K562 (cell line): ENCODE data around the gene OR8G5. TPM values are rescaled to one million over a fixed set of nuclear protein-coding genes. Genes with fewer than 3 reads are reported as not detected.
A peak's percentile ranks its signal among the peaks of the same experiment; 100 is the strongest.

ENCODE experiments used
- AFF4 ChIP-seq: sonication (generic); formaldehyde crosslinking; IDR thresholded peaks from 2 replicates; pipeline ENCODE4 v1.8.0; 2023; ENCODE audit warnings: mild to moderate bottlenecking, missing genetic modification reagents
- ATF4 ChIP-seq: fragments of 450-650 bp; formaldehyde crosslinking; IDR thresholded peaks from 2 replicates; pipeline ENCODE4 v1.4.0; 2022; ENCODE audit warnings: mild to moderate bottlenecking, moderate library complexity
- BRD9 ChIP-seq: fragments of 450-650 bp; IDR thresholded peaks from 2 replicates; pipeline ENCODE4 v1.6.1; 2018; ENCODE audit warnings: low read depth; ENCODE audit not compliant: partially characterized antibody
- CXXC5 ChIP-seq: fragments of 250-450 bp; sonication (Bioruptor Pico); IDR thresholded peaks from 2 replicates; pipeline ENCODE4 v1.8.0; 2022; ENCODE audit warnings: inconsistent platforms, mild to moderate bottlenecking, moderate library complexity
- EP300 ChIP-seq: IDR thresholded peaks from 2 replicates; pipeline ENCODE4 v1.6.1; 2012; ENCODE audit warnings: low read length, improper control_type of control experiment
- ESRRA ChIP-seq: fragments of 450-650 bp; IDR thresholded peaks from 2 replicates; pipeline ENCODE4 v1.6.1; 2014; ENCODE audit warnings: low read depth, mild to moderate bottlenecking, moderate library complexity, borderline replicate concordance
- FOSL1 ChIP-seq: fragments of 200-800 bp; sonication (Bioruptor generic); conservative IDR thresholded peaks from 2 replicates; pipeline ENCODE4 v1.6.1; 2016; ENCODE audit warnings: missing genetic modification characterization, missing compliant biosample characterization
- HDAC8 ChIP-seq: fragments of 450-650 bp; IDR thresholded peaks from 2 replicates; pipeline ENCODE4 v1.6.1; 2016; ENCODE audit warnings: mild to moderate bottlenecking, missing genetic modification characterization, moderate library complexity, missing compliant biosample characterization
- HOMEZ ChIP-seq: fragments of 250-450 bp; sonication (Bioruptor Pico); IDR thresholded peaks from 2 replicates; pipeline ENCODE4 v1.4.0; 2020; ENCODE audit warnings: mild to moderate bottlenecking, moderate library complexity
- PHF8 ChIP-seq: fragments of 200-600 bp; sonication (generic); IDR thresholded peaks from 2 replicates; pipeline ENCODE4 v1.6.1; 2012; ENCODE audit warnings: mixed run types, mild to moderate bottlenecking, inconsistent platforms, low read length, moderate library complexity, borderline replicate concordance
- RCOR1 ChIP-seq, 2 experiments: IDR thresholded peaks; 2 replicates each; pipeline ENCODE4 v1.6.1; 2012; ENCODE audit warnings: low read depth in 2 of 2, low read length in 2 of 2, borderline replicate concordance in 1 of 2, improper control_type of control experiment in 1 of 2
- SMAD3 ChIP-seq: fragments of 450-650 bp; formaldehyde crosslinking; conservative IDR thresholded peaks from 2 replicates; pipeline ENCODE4 v1.4.0; 2020; ENCODE audit warnings: mild to moderate bottlenecking
- USF1 ChIP-seq: sonication (generic); formaldehyde crosslinking; IDR thresholded peaks from 2 replicates; pipeline ENCODE4 v1.9.0; 2022; ENCODE audit warnings: mild to moderate bottlenecking, missing genetic modification reagents
- YY1 ChIP-seq, 3 experiments: IDR thresholded peaks; 2 replicates each; pipeline ENCODE4 v1.6.1; 2011; ENCODE audit warnings: low read length in 2 of 3, mild to moderate bottlenecking in 2 of 3, moderate library complexity in 2 of 3, borderline replicate concordance in 1 of 3, control low read depth in 1 of 3, low read depth in 1 of 3; ENCODE audit not compliant: insufficient read depth in 3 of 3, insufficient replicate concordance in 2 of 3, control insufficient read depth in 1 of 3, insufficient read length in 1 of 3; ENCODE audit errors: extremely low read depth in 1 of 3
- ZNF639 ChIP-seq, 2 experiments: fragments of 200-800 bp in 1 of 2; sonication (Bioruptor generic) in 1 of 2; sonication (generic) in 1 of 2; formaldehyde crosslinking in 1 of 2; IDR thresholded peaks in 1 of 2; conservative IDR thresholded peaks in 1 of 2; 2 replicates each; pipeline versions ENCODE4 v1.5.0 to v1.6.1; 2016 to 2020; ENCODE audit warnings: missing compliant biosample characterization in 1 of 2, missing genetic modification characterization in 1 of 2, missing genetic modification reagents in 1 of 2
- polyA plus RNA-seq, 8 experiments: library from polyadenylated mRNA; depleted of rRNA in 4 of 8; stranded (reverse) in 5 of 8; unstranded in 3 of 8; fragments of >200 nt; fragmentation: Nextera tagmentation in 2 of 8; fragmentation: Illumina TruSeq in 1 of 8; extraction: Ambion mirVana in 2 of 8; extraction: Trizol in 1 of 8; gene quantifications; 2 replicates each; pipeline versions ENCODE4 v1.2.1 to v1.2.3, GENCODE V29; 2011 to 2014; ENCODE audit warnings: inconsistent platforms in 1 of 8, missing spikeins in 1 of 8
- total RNA-seq, 7 experiments: library from RNA; depleted of rRNA in 6 of 7; stranded (reverse); fragments of >200 nt in 6 of 7; fragmentation: Illumina TruSeq in 2 of 7; extraction: Trizol in 2 of 7; gene quantifications; 2 replicates each; pipeline versions ENCODE4 v1.2.1 to v1.2.3, GENCODE V29; 2011 to 2021; ENCODE audit warnings: low replicate concordance in 1 of 7

OR8G5 gene
- total and polyA plus RNA-seq, 9 of the 15 experiments (the other 6 are each of a cell fraction or from before 2014, with no cell fraction given): 0.18 to 3.8 (median 1.7) TPM

- TF ChIP-seq SMAD3 (CRISPR knock-in tag): peak; percentile 71; the same call in 1 of the 2 replicates
- TF ChIP-seq USF1 (CRISPR knock-in tag): peak; percentile 90
- TF ChIP-seq FOSL1 (tag): peak; percentile 80
- TF ChIP-seq HDAC8: peak; percentile 84
- TF ChIP-seq ATF4: peak; percentile 87
- peak in 1 of 2 experiments; percentile 57; a peak in 2 of 4 replicates for TF ChIP-seq RCOR1 (IDR thresholded peaks at IDR 0.05; ENCODE audit: borderline replicate concordance in 1 of 2, low read depth in 2 of 2, low read length in 2 of 2)
- TF ChIP-seq AFF4 (CRISPR knock-in tag): 0 out of 2 replicates have a peak, but pooled peaks have one; percentile 32
- peak; percentile 71 for TF ChIP-seq BRD9
- peak; percentile 93 for TF ChIP-seq EP300
- 0 out of 2 replicates have a peak, but pooled peaks have one; percentile 9 for TF ChIP-seq HOMEZ (CRISPR knock-in tag)
- peak; percentile 56 for TF ChIP-seq CXXC5
- peak in 1 of 3 experiments; percentile 32 for TF ChIP-seq YY1 (IDR thresholded peaks at IDR 0.05; ENCODE audit: borderline replicate concordance in 1 of 3, control insufficient read depth in 1 of 3, extremely low read depth in 1 of 3, insufficient read depth in 3 of 3, insufficient read length in 1 of 3, insufficient replicate concordance in 2 of 3, low read depth in 1 of 3, low read length in 2 of 3)
- peak; percentile 25; the same call in 1 of the 2 replicates for TF ChIP-seq PHF8
- TF ChIP-seq ESRRA: peak; percentile 56; the same call in 1 of the 2 replicates
- peak in 1 of 2 experiments; percentile 81; a peak in 2 of 4 replicates for TF ChIP-seq ZNF639 (CRISPR knock-in tag; conservative IDR thresholded peaks at IDR 0.05 in 1 of 2, IDR thresholded peaks at IDR 0.05 in 1 of 2)
Measured at GRCh38 chr11:124224618-124225423, 31.4 kb upstream of the OR8G5 start (continued).
